ENCODE results near the gene KCNK6. TPM values are rescaled to one million over a fixed set of nuclear protein-coding genes. Genes with fewer than 3 reads are reported as not detected.

Gene KCNK6
- total RNA-seq, 2 experiments from 2014 or later, result 13.5 to 13.7 TPM

- Mint-ChIP-seq H3K9me3 (ENCODE audit: insufficient read depth) (no peaks in the 10 kb centered on the region), H3K4me3 (no peak overlapping the region), H3K27me3 (ENCODE audit: low read depth) (no peaks in the 10 kb centered on the region), H3K36me3 (ENCODE audit: low read depth) (peaks cover 18% of the 10 kb centered on the region), H3K27ac (peak overlapping the region; percentile 41), H3K4me1 (ENCODE audit: low read depth) (peaks cover 16% of the 10 kb centered on the region)
- ChIA-PET CTCF (interaction anchor here (0.7 to 1.2 kb wide), 2 partner anchors 67 to 92 kb away, joined by 3 read pairs; partner anchors contain the start of gene FAM98C), POLR2A (interaction anchor here (2.1 kb wide), 1 partner anchor 47 kb away, joined by 6 read pairs; the partner anchor contains the start of gene SPINT2)
- DNase-seq, result no peak
- ATAC-seq, result no peak
Measured at GRCh38 chr19:38310986-38311385, 8.7 kb upstream of the KCNK6 start.

- no peaks in the 10 kb centered on the region for H3K9me3 Mint-ChIP-seq (ENCODE audit: insufficient read depth)
- peaks cover 54% of the 10 kb centered on the region for H3K4me1 Mint-ChIP-seq (ENCODE audit: low read depth)
- ChIA-PET POLR2A (interaction anchor here (0.9 kb wide), 2 partner anchors 50 to 84 kb away, joined by 3 to 4 read pairs; no protein-coding TSS in a partner anchor), CTCF (no interaction called here)
- H3K4me3 Mint-ChIP-seq, result peak within 1 kb of the TSS; percentile 81
- peak; percentile 97 for DNase-seq
- peak; percentile 91 for ATAC-seq
- H3K27me3 Mint-ChIP-seq (ENCODE audit: low read depth), result no peaks in the 10 kb centered on the region
- H3K27ac Mint-ChIP-seq, result peak within 1 kb of the TSS; percentile 92
- H3K36me3 Mint-ChIP-seq (ENCODE audit: low read depth), result peaks cover 2% of the 10 kb centered on the region
Measured at GRCh38 chr19:38315657-38316476, 3.8 kb upstream of the KCNK6 start, which contains the start of gene YIF1B. YIF1B (minus strand) TSS chr19:38315947; CDS start chr19:38315917, 30 bp downstream.

GRCh38 chr19:38316477-38317067 lies 3.1 kb upstream of the KCNK6 start:
- peaks cover 60% of the 10 kb centered on the region for H3K4me1 Mint-ChIP-seq (ENCODE audit: low read depth)
- ATAC-seq, result peak; percentile 4

GRCh38 chr19:38317104-38317612 lies 2.5 kb upstream of the KCNK6 start:
- peak overlapping the region; percentile 92 for H3K27ac Mint-ChIP-seq
- no peaks in the 10 kb centered on the region for H3K27me3 Mint-ChIP-seq (ENCODE audit: low read depth)
- peaks cover 66% of the 10 kb centered on the region for H3K4me1 Mint-ChIP-seq (ENCODE audit: low read depth)
- ATAC-seq, result peak; percentile 3
- H3K4me3 Mint-ChIP-seq, result peak overlapping the region; percentile 81
- ChIA-PET CTCF (interaction anchor here (1.7 kb wide), 1 partner anchor 62 kb away, joined by 6 read pairs; no protein-coding TSS in a partner anchor), POLR2A (interaction anchor here (0.9 kb wide), 2 partner anchors 52 to 85 kb away, joined by 3 to 4 read pairs; no protein-coding TSS in a partner anchor)
- H3K36me3 Mint-ChIP-seq (ENCODE audit: low read depth), result peaks cover 7% of the 10 kb centered on the region
- peak; percentile 59 for DNase-seq
- H3K9me3 Mint-ChIP-seq (ENCODE audit: insufficient read depth), result no peaks in the 10 kb centered on the region

More at GRCh38 chr19:38316477-38317067, 3.1 kb upstream of the KCNK6 start:
- Mint-ChIP-seq H3K36me3 (ENCODE audit: low read depth) (peaks cover 3% of the 10 kb centered on the region), H3K27me3 (ENCODE audit: low read depth) (no peaks in the 10 kb centered on the region), H3K9me3 (ENCODE audit: insufficient read depth) (no peaks in the 10 kb centered on the region), H3K27ac (peak overlapping the region; percentile 92), H3K4me3 (peak overlapping the region; percentile 81)
- ChIA-PET CTCF (no interaction called here), POLR2A (interaction anchor here (0.9 kb wide), 2 partner anchors 51 to 84 kb away, joined by 3 to 4 read pairs; no protein-coding TSS in a partner anchor)
- no peak for DNase-seq

GRCh38 chr19:38318660-38319059 lies 985 bp upstream of the KCNK6 start:
- Mint-ChIP-seq H3K27me3 (ENCODE audit: low read depth) (no peaks in the 10 kb centered on the region), H3K36me3 (ENCODE audit: low read depth) (peaks cover 13% of the 10 kb centered on the region), H3K4me3 (peak overlapping the region; percentile 85), H3K9me3 (ENCODE audit: insufficient read depth) (no peaks in the 10 kb centered on the region), H3K4me1 (ENCODE audit: low read depth) (peaks cover 61% of the 10 kb centered on the region), H3K27ac (no peak overlapping the region)
- POLR2A ChIA-PET, result interaction anchor here (0.6 to 1.0 kb wide), 3 partner anchors 11 to 53 kb away, joined by 3 to 4 read pairs (median 3); no protein-coding TSS in a partner anchor
- ATAC-seq (no peak), DNase-seq (no peak)
- CTCF ChIA-PET, result interaction anchor here (1.0 to 2.7 kb wide), 5 partner anchors 17 to 416 kb away, joined by 4 to 8 read pairs (median 6); partner anchors contain the start of gene CATSPERG

GRCh38 chr19:38320969-38321339 lies 1.3 kb downstream of the KCNK6 start:
- ChIA-PET CTCF (interaction anchor here (0.6 to 2.7 kb wide), 5 partner anchors 15 to 418 kb away, joined by 3 to 8 read pairs (median 4); partner anchors contain the start of gene CATSPERG), POLR2A (interaction anchor here (0.6 kb wide), 2 partner anchors 9 to 252 kb away, joined by 3 read pairs; no protein-coding TSS in a partner anchor)
- H3K27me3 Mint-ChIP-seq (ENCODE audit: low read depth), result no peaks in the 10 kb centered on the region
- no peaks in the 10 kb centered on the region for H3K9me3 Mint-ChIP-seq (ENCODE audit: insufficient read depth)
- DNase-seq (no peak), ATAC-seq (no peak)
- H3K27ac Mint-ChIP-seq, result peak overlapping the region; percentile 51
- peak overlapping the region; percentile 85 for H3K4me3 Mint-ChIP-seq
- peaks cover 52% of the 10 kb centered on the region for H3K4me1 Mint-ChIP-seq (ENCODE audit: low read depth)
- peaks cover 17% of the 10 kb centered on the region for H3K36me3 Mint-ChIP-seq (ENCODE audit: low read depth)

GRCh38 chr19:38321646-38322196 lies 2.1 kb downstream of the KCNK6 start:
- peaks cover 46% of the 10 kb centered on the region for H3K4me1 Mint-ChIP-seq (ENCODE audit: low read depth)
- DNase-seq, result no peak
- peaks cover 17% of the 10 kb centered on the region for H3K36me3 Mint-ChIP-seq (ENCODE audit: low read depth)
- no peaks in the 10 kb centered on the region for H3K27me3 Mint-ChIP-seq (ENCODE audit: low read depth)
- peak overlapping the region; percentile 19 for H3K27ac Mint-ChIP-seq
- H3K9me3 Mint-ChIP-seq (ENCODE audit: insufficient read depth), result no peaks in the 10 kb centered on the region
- POLR2A ChIA-PET, result no interaction called here
- H3K4me3 Mint-ChIP-seq, result peak overlapping the region; percentile 35
- CTCF ChIA-PET, result interaction anchor here (0.8 to 1.3 kb wide), 2 partner anchors 11 to 14 kb away, joined by 3 read pairs; partner anchors contain the start of gene CATSPERG
- no peak for ATAC-seq

GRCh38 chr19:38323291-38323690 lies 3.6 kb downstream of the KCNK6 start:
- ATAC-seq (no peak), DNase-seq (no peak)
- Mint-ChIP-seq H3K27ac (no peak overlapping the region), H3K4me1 (ENCODE audit: low read depth) (peaks cover 34% of the 10 kb centered on the region), H3K27me3 (ENCODE audit: low read depth) (no peaks in the 10 kb centered on the region), H3K4me3 (no peak overlapping the region), H3K9me3 (ENCODE audit: insufficient read depth) (no peaks in the 10 kb centered on the region), H3K36me3 (ENCODE audit: low read depth) (peaks cover 30% of the 10 kb centered on the region)
- CTCF ChIA-PET, result no interaction called here
- POLR2A ChIA-PET, result no interaction called here

- ChIA-PET CTCF (no interaction called here), POLR2A (interaction anchor here (0.6 kb wide), 1 partner anchor 11 kb away, joined by 3 read pairs; the partner anchor contains the start of gene CATSPERG)
- H3K9me3 Mint-ChIP-seq (ENCODE audit: insufficient read depth), result no peaks in the 10 kb centered on the region
- no peak overlapping the region for H3K4me3 Mint-ChIP-seq
- DNase-seq (no peak), ATAC-seq (no peak)
- H3K27ac Mint-ChIP-seq, result no peak overlapping the region
- H3K4me1 Mint-ChIP-seq (ENCODE audit: low read depth), result peaks cover 23% of the 10 kb centered on the region
- H3K36me3 Mint-ChIP-seq (ENCODE audit: low read depth), result peaks cover 34% of the 10 kb centered on the region
- H3K27me3 Mint-ChIP-seq (ENCODE audit: low read depth), result no peaks in the 10 kb centered on the region
Measured at GRCh38 chr19:38324431-38324830, 4.8 kb downstream of the KCNK6 start.

GRCh38 chr19:38326591-38326990 lies 6.9 kb downstream of the KCNK6 start:
- no peak overlapping the region for H3K4me3 Mint-ChIP-seq
- no peaks in the 10 kb centered on the region for H3K9me3 Mint-ChIP-seq (ENCODE audit: insufficient read depth)
- ATAC-seq, result no peak
- POLR2A ChIA-PET, result no interaction called here
- peaks cover 40% of the 10 kb centered on the region for H3K36me3 Mint-ChIP-seq (ENCODE audit: low read depth)
- CTCF ChIA-PET, result interaction anchor here (1.6 kb wide), 1 partner anchor 10 kb away, joined by 3 read pairs; no protein-coding TSS in a partner anchor
- no peak for DNase-seq
- no peak overlapping the region for H3K27ac Mint-ChIP-seq
- H3K4me1 Mint-ChIP-seq (ENCODE audit: low read depth), result peaks cover 7% of the 10 kb centered on the region
- no peaks in the 10 kb centered on the region for H3K27me3 Mint-ChIP-seq (ENCODE audit: low read depth)

- DNase-seq, result no peak
- peaks cover 28% of the 10 kb centered on the region for H3K36me3 Mint-ChIP-seq (ENCODE audit: low read depth)
- ChIA-PET POLR2A (no interaction called here), CTCF (no interaction called here)
- no peak overlapping the region for H3K4me3 Mint-ChIP-seq
- no peak for ATAC-seq
- no peaks in the 10 kb centered on the region for H3K4me1 Mint-ChIP-seq (ENCODE audit: low read depth)
- H3K27me3 Mint-ChIP-seq (ENCODE audit: low read depth), result no peaks in the 10 kb centered on the region
- H3K27ac Mint-ChIP-seq, result no peak overlapping the region
- no peaks in the 10 kb centered on the region for H3K9me3 Mint-ChIP-seq (ENCODE audit: insufficient read depth)
Measured at GRCh38 chr19:38329651-38330050, 10.0 kb downstream of the KCNK6 start.
